Superior temporal gyrus (tissue), 1 donor: ENCODE data around the gene TMED8.
A peak's percentile ranks its signal among the peaks of the same experiment; 100 is the strongest.
"Not testable (repeated sequence)": the region's sequence is repeated elsewhere in the genome, so short reads cannot be mapped to it uniquely, and the experiment has no call there.

Experiments used
- DNase-seq: peaks from one replicate; pipeline ENCODE4 v3.0.0-alpha.2; 2016; ENCODE audit errors: extremely low spot score

Gene TMED8

DNA sequence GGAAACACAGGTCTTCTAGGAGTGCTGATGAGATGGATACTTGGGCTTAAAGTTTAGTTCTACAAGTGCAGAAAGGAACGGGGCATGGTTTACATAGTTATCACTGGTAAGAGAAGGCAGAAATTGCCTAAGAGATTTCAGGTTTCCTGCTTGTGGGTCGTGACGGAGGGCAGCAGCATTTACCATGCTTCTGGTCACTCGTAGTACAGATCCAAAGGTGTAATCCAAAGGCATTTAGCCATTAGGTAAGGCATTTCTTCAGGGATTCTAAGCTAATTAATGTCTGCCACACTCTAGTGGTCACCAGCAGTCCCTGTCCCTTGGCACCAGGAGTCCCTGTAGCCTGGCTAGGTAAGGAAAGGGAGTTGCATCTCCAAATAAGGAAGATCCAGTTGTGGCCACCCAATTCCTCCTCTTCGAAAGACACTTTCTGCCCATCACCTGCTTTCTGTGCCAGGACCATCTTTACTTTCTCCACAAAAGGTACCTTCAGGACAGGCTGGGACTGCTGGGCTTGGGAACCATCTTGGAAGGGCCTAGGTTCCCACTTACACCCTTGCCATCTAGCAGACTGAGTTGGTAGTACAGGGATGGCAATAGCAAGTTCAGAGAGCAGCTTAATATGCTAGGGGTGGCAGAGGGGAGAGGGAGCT lies 54.5 kb downstream of the TMED8 start:
- no peak for DNase-seq

DNA sequence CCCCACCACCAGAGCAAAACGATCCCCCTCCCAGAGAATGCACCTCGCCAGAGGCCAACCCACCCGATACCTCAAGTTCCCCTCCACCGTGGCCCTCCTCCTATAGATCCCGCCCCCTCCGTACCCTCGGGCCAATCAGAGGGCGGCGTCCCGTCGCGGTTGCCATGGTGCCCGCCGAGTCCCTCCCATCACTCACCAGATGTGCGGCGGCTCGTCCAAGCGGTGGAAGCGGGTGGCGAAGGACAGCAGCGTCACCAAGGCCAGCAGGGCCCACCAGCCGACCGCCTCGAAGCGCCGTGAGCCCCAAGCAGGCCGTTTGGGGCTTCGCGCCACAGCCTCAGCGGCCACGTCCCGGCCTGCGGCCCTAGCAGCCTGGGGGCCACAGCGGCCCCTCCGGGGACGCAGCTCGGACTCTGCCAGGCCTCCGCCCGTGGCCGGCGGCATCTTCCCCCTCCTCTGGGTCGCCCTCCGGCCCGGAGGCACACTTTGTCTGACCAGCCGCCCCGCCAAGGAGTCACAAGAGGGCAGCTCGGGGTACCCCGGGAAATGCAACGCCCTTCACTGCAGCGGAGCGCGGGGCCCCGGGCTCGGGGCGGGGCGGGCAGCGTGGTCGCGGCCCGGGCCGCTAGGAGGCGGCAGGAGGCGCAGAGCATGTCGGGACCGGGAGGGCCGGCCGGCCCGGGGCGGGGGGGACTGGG lies 56.5 kb downstream of the TMED8 start, which contains the start of gene POMT2:
POMT2 (minus strand) TSS at position 646 of the 698 bp plus-strand sequence; CDS start at position 444, 202 bp downstream.
- peak; percentile 93 for DNase-seq

GRCh38 chr14:77319422-77319821 lies 57.5 kb downstream of the TMED8 start:
- no peak for DNase-seq

DNA sequence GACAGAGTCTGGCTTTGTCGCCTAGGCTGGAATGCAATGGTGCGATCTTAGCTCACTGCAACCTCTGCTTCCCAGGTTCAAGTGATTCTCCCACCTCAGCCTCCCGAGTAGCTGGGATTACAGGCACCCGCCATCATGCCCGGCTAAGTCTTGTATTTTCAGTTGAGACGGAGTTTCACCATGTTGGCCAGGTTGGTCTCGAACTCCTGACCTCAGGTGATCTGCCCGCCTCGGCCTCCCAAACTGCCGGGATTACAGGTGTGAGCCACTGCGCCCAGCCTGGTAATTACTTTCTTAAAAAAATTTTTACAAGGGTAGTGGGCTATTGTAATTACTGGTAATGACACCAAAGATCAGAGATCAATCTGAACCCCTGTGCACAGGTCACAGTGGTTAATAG lies 58.1 kb downstream of the TMED8 start:
- DNase-seq: not testable (repeated sequence)

DNA sequence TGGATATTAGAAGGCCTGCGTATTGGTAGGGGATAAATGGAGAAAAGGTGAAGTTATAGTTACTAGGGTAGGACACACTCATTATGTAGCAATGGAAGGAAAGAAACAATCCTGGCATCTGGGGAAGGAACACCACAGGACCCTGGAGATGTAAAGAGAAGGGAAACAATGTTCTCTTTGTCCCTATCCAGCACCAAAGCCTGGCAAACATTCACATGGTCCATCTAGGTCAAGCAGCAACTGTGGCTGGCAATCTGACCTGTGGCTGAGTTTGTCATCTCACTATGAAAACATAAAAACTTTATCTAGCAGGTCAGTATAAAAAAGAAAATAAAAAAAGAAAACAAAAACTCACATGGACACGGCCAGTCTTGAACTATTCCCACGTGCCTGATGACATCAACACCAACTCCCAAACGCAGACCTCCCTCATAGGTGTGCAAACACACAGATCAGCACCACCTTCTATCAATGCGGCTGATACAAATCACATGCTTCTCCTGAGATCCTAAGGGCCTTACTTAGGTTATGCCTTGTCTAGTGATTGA lies 58.8 kb downstream of the TMED8 start:
- DNase-seq: peak; percentile 81

- DNase-seq: peak; percentile 58
These were observed 60.0 kb downstream of the TMED8 start for GRCh38 chr14:77316872-77317301.

DNA sequence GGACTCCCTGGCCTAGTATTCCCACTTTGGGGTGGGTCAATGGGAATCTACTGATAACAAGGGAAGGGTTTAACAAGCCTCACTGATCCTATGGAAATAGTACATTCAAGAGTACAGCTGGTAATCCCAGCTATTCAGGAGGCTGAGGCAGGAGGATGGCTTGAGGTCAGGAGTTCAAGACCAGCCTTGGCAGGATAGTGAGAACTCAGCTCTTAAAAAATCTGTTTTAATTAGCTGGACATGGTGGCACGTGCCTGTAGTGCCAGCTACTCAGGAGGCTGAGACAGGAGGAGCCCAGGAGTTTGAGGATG lies 60.7 kb downstream of the TMED8 start:
- no peak for DNase-seq

- peak; percentile 58 for DNase-seq
These were observed 62.1 kb downstream of the TMED8 start for GRCh38 chr14:77314539-77315457.

GRCh38 chr14:77314043-77314442 lies 62.9 kb downstream of the TMED8 start:
- DNase-seq: peak; percentile 79

GRCh38 chr14:77313371-77313770 lies 63.5 kb downstream of the TMED8 start:
- DNase-seq: no peak

DNA sequence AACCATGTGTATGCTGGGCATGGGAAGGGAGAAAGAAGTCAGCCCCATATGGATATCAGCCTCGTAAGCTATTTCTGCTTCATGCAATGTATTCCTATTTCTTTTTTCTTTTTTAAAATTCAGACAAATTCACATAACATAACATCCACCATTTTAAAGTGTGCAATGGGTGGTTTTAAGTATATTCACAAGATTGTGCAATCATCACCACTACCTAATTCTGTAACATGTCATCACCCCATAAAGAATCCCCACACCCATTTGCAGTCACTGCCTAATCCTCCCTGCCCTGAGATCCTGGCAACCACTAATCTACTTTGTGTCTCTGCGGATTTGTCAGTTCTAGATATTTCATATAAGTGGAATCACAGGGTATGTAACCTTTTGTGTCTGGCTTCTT lies 65.7 kb downstream of the TMED8 start:
- no peak for DNase-seq

DNA sequence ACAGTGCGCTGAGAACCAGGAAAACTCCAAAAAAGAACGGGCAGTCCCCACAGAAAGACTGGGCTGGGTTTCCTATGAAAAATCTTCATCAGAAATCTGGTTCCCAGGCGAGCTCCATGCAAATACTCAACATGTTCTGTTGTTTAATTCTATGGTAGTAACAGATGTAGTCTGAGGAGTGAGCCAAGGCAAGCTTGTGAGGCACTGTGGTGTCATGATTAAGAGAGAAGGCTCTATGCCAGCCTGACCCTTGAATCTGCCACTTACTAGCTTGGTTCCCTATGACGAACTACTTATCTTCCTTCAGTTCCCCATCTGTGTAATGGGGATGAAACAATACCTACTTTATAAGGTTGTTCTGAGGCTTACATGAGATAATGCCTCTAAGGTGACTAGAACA lies 66.9 kb downstream of the TMED8 start:
- no peak for DNase-seq

GRCh38 chr14:77309131-77309530 lies 67.8 kb downstream of the TMED8 start:
- no peak for DNase-seq

GRCh38 chr14:77306851-77307496 lies 69.9 kb downstream of the TMED8 start:
- peak; percentile 90 for DNase-seq

DNA sequence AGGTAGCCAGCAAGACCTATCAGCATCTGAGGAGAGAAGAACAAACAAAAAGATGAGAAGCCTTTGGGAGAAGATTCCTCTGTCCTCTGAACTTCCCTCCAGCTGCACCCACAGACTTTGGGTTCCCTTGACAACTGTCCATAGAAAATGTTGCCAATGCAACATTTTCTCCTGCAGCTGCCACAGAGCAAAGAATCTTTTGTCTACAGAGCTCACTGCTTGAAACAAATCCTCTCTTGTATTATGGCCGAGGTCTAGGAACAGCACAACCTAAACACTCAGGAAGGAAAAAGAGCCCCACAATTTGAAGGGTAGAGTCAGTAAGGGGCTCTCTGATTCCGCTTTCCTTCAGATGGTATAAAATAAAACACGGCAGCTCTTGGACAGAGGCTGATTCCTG lies 70.5 kb downstream of the TMED8 start:
- peak; percentile 97 for DNase-seq

GRCh38 chr14:77305696-77306095 lies 71.2 kb downstream of the TMED8 start:
- DNase-seq: peak; percentile 77

GRCh38 chr14:77303417-77304156 lies 73.3 kb downstream of the TMED8 start:
- peak; percentile 82 for DNase-seq

GRCh38 chr14:77302926-77303325 lies 74.0 kb downstream of the TMED8 start:
- no peak for DNase-seq

GRCh38 chr14:77301103-77301502 lies 75.8 kb downstream of the TMED8 start:
- DNase-seq: peak; percentile 97

DNA sequence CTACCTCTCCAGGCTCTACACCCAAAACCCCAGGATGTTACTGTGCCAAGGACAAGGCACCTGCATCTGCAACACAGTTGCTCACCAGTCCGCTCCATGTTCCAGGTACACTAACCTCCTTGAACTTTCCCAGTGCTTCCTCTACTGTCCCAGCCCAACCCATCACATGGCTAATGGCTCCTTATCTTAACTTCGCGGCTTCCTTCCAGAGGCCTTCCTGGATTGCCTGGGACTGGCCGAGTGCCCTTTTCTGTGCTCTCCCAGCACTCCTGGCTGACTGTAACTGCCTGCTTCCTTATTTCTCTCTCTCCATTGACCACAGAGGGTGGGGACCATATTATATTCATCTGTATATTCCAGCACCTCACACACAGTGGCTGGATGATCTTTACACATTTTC lies 77.1 kb downstream of the TMED8 start:
- DNase-seq: no peak

GRCh38 chr14:77296906-77297305 lies 80.0 kb downstream of the TMED8 start:
- no peak for DNase-seq
